K562 (cell line): ENCODE data around the gene ZNF487. TPM values are rescaled to one million over a fixed set of nuclear protein-coding genes. Genes with fewer than 3 reads are reported as not detected.

Experiments used
- CREBBP ChIP-seq: IDR thresholded peaks from one replicate; pipeline ENCODE4 v1.6.1; 2012; ENCODE audit warnings: low read depth, mild to moderate bottlenecking, control low read depth, inconsistent platforms, low read length
- FOS ChIP-seq: IDR thresholded peaks from 3 replicates; pipeline ENCODE4 v1.6.1; 2011; ENCODE audit not compliant: insufficient read length; ENCODE audit errors: extremely low read depth
- FOXJ2 ChIP-seq: fragments of 200-800 bp; sonication (Bioruptor generic); IDR thresholded peaks from 2 replicates; pipeline ENCODE4 v1.6.1; 2016; ENCODE audit warnings: missing genetic modification characterization, missing compliant biosample characterization
- FOXJ3 ChIP-seq: sonication (generic); formaldehyde crosslinking; IDR thresholded peaks from 2 replicates; pipeline ENCODE4 v1.4.0; 2020; ENCODE audit warnings: mild to moderate bottlenecking, missing genetic modification reagents
- GTF3C2 ChIP-seq: IDR thresholded peaks from 3 replicates; pipeline ENCODE4 v1.6.1; 2011; ENCODE audit warnings: borderline replicate concordance, mild to moderate bottlenecking, moderate library complexity; ENCODE audit not compliant: insufficient read length; ENCODE audit errors: extremely low read depth
- HMG20A ChIP-seq: fragments of 450-650 bp; formaldehyde crosslinking; conservative IDR thresholded peaks from 2 replicates; pipeline ENCODE4 v1.4.0; 2020; ENCODE audit warnings: mild to moderate bottlenecking, mixed read lengths
- MECOM ChIP-seq: fragments of 250-450 bp; sonication (Bioruptor Pico); IDR thresholded peaks from 2 replicates; pipeline ENCODE4 v1.8.0; 2022; ENCODE audit warnings: inconsistent platforms
- MLLT1 ChIP-seq, 2 experiments: fragments of 450-650 bp; IDR thresholded peaks; 2 replicates each; pipeline ENCODE4 v1.6.1; 2016
- MNT ChIP-seq, 2 experiments: fragments of 450-650 bp; conservative IDR thresholded peaks; 2 replicates each; pipeline ENCODE4 v1.6.1; 2017; ENCODE audit warnings: mild to moderate bottlenecking in 2 of 2, moderate library complexity in 2 of 2
- MYBL2 ChIP-seq, 2 experiments: fragments of 450-650 bp in 1 of 2; sonication (generic) in 1 of 2; formaldehyde crosslinking in 1 of 2; IDR thresholded peaks; 2 replicates each; pipeline versions ENCODE4 v1.6.1 to v1.8.1; 2017 to 2022; ENCODE audit warnings: borderline replicate concordance in 1 of 2, inconsistent platforms in 1 of 2, low read depth in 1 of 2, mild to moderate bottlenecking in 1 of 2, missing genetic modification reagents in 1 of 2, moderate library complexity in 1 of 2
- NFIC ChIP-seq: fragments of 450-650 bp; IDR thresholded peaks from 2 replicates; pipeline ENCODE4 v1.6.1; 2017; ENCODE audit warnings: mild to moderate bottlenecking, inconsistent platforms
- PHB2 ChIP-seq: fragments of 450-650 bp; IDR thresholded peaks from 2 replicates; pipeline ENCODE4 v1.6.1; 2017; ENCODE audit warnings: low read depth
- PURB ChIP-seq: sonication (generic); formaldehyde crosslinking; IDR thresholded peaks from 2 replicates; pipeline ENCODE4 v1.9.0; 2021; ENCODE audit warnings: low read depth, mild to moderate bottlenecking, missing genetic modification reagents
- SPI1 ChIP-seq: IDR thresholded peaks from 2 replicates; pipeline ENCODE4 v1.6.1; 2011; ENCODE audit warnings: low read depth, low read length, control low read depth, borderline replicate concordance
- USF2 ChIP-seq: sonication (generic); formaldehyde crosslinking; IDR thresholded peaks from 2 replicates; pipeline ENCODE4 v1.5.0; 2020; ENCODE audit warnings: missing genetic modification reagents
- ZFP36 ChIP-seq: fragments of 150-350 bp; IDR thresholded peaks from 2 replicates; pipeline ENCODE4 v1.6.1; 2018; ENCODE audit warnings: low read length, low read depth; ENCODE audit not compliant: partially characterized antibody
- ZNF134 ChIP-seq: fragments of 250-450 bp; sonication (Bioruptor Pico); conservative IDR thresholded peaks from 2 replicates; pipeline ENCODE4 v1.4.0; 2020
- ZNF217 ChIP-seq: sonication (generic); formaldehyde crosslinking; IDR thresholded peaks from 2 replicates; pipeline ENCODE4 v1.8.0; 2022; ENCODE audit warnings: mild to moderate bottlenecking, missing genetic modification reagents
- ZNF23 ChIP-seq: fragments of 250-450 bp; sonication (Bioruptor Pico); IDR thresholded peaks from 2 replicates; pipeline ENCODE4 v1.4.0; 2020; ENCODE audit warnings: mild to moderate bottlenecking
- ZNF76 ChIP-seq: fragments of 250-450 bp; sonication (Bioruptor Pico); IDR thresholded peaks from 2 replicates; pipeline ENCODE4 v1.4.0; 2020; ENCODE audit warnings: mild to moderate bottlenecking, moderate library complexity, borderline replicate concordance
- ZNF778 ChIP-seq: fragments of 450-650 bp; formaldehyde crosslinking; IDR thresholded peaks from 2 replicates; pipeline ENCODE4 v1.4.0; 2020; ENCODE audit warnings: mild to moderate bottlenecking, moderate library complexity
- ZZZ3 ChIP-seq: fragments of 450-650 bp; IDR thresholded peaks from 2 replicates; pipeline ENCODE4 v1.6.1; 2016; ENCODE audit warnings: antibody characterized with exemption, mild to moderate bottlenecking, moderate library complexity
- polyA plus RNA-seq, 8 experiments: library from polyadenylated mRNA; depleted of rRNA in 4 of 8; stranded (reverse) in 5 of 8; unstranded in 3 of 8; fragments of >200 nt; fragmentation: Nextera tagmentation in 2 of 8; fragmentation: Illumina TruSeq in 1 of 8; extraction: Ambion mirVana in 2 of 8; extraction: Trizol in 1 of 8; gene quantifications; 2 replicates each; pipeline versions ENCODE4 v1.2.1 to v1.2.3, GENCODE V29; 2011 to 2014; ENCODE audit warnings: inconsistent platforms in 1 of 8, missing spikeins in 1 of 8
- total RNA-seq, 7 experiments: library from RNA; depleted of rRNA in 6 of 7; stranded (reverse); fragments of >200 nt in 6 of 7; fragmentation: Illumina TruSeq in 2 of 7; extraction: Trizol in 2 of 7; gene quantifications; 2 replicates each; pipeline versions ENCODE4 v1.2.1 to v1.2.3, GENCODE V29; 2011 to 2021; ENCODE audit warnings: low replicate concordance in 1 of 7

ZNF487 gene
- total and polyA plus RNA-seq, 9 of the 15 experiments (the other 6 are each of a cell fraction or from before 2014, with no cell fraction given) = 1.9 to 6.5 (median 4.2) TPM

- no peak for TF ChIP-seq MYBL2 (IDR thresholded peaks at IDR 0.05; ENCODE audit: low read depth)
- TF ChIP-seq MYBL2 (CRISPR knock-in tag; IDR thresholded peaks at IDR 0.05; ENCODE audit: borderline replicate concordance) = no peak
- no peak for TF ChIP-seq ZNF23 (CRISPR knock-in tag)
- TF ChIP-seq ZNF76 (CRISPR knock-in tag) = no peak
- TF ChIP-seq USF2 (CRISPR knock-in tag) = peak; percentile 85
- TF ChIP-seq CREBBP = no peak
- TF ChIP-seq ZNF778 (CRISPR knock-in tag) = no peak
- TF ChIP-seq MNT (conservative IDR thresholded peaks at IDR 0.05) = no peak
- TF ChIP-seq PURB (CRISPR knock-in tag) = no peak
- TF ChIP-seq HMG20A (CRISPR knock-in tag) = no peak
- 0 out of 2 replicates have a peak, but pooled peaks have one; percentile 11 for TF ChIP-seq ZNF134
- no peak; the same call in 1 of the 2 replicates for TF ChIP-seq NFIC
- TF ChIP-seq MLLT1 (IDR thresholded peaks at IDR 0.05) = peak; percentile 96 to 97
- no peak; the same call in 1 of the 2 replicates for TF ChIP-seq PHB2
- TF ChIP-seq FOXJ3 (CRISPR knock-in tag) = no peak
- no peak for TF ChIP-seq MECOM (CRISPR knock-in tag)
- peak; percentile 46; the same call in 1 of the 2 replicates for TF ChIP-seq SPI1
- peak; percentile 19 for TF ChIP-seq ZFP36
- TF ChIP-seq ZZZ3 = no peak
- no peak for TF ChIP-seq FOXJ2 (tag)
- TF ChIP-seq GTF3C2 = no peak
- no peak for TF ChIP-seq FOS
- TF ChIP-seq ZNF217 (CRISPR knock-in tag) = no peak
Observed at GRCh38 chr10:43407576-43408330, 29.2 kb upstream of the ZNF487 start (continued).
